Astrocyte (in vitro differentiated cells and primary cell): ENCODE results near the gene LPCAT3. TPM values are rescaled to one million over a fixed set of nuclear protein-coding genes. Genes with fewer than 3 reads are reported as not detected.

Experiments
- DNase-seq: peaks from one replicate; pipeline ENCODE4 v3.0.0-alpha.2; 2010; ENCODE audit warnings: low read depth
- FAIRE-seq: peaks from 2 replicates; lab custom pipeline; 2011; peaks lifted over from hg19 to GRCh38; lab: Jason Lieb, UNC
- H2AFZ ChIP-seq: 2 replicates; pipeline ENCODE4 v1.6.0; 2012; ENCODE audit warnings: low read depth, low read length, inconsistent platforms
- H3K27ac ChIP-seq: 2 replicates; pipeline ENCODE4 v1.5.1; 2011; ENCODE audit warnings: low read depth, low read length, inconsistent platforms
- H3K27me3 ChIP-seq: 2 replicates; pipeline ENCODE4 v1.6.0; 2011; ENCODE audit warnings: low read length, inconsistent platforms; ENCODE audit not compliant: insufficient read depth
- H3K36me3 ChIP-seq: 2 replicates; pipeline ENCODE4 v1.5.1; 2011; ENCODE audit warnings: low read length, inconsistent platforms; ENCODE audit not compliant: insufficient read depth
- H3K4me1 ChIP-seq: 2 replicates; pipeline ENCODE4 v1.5.1; 2011; ENCODE audit warnings: low read length, inconsistent platforms; ENCODE audit not compliant: insufficient read depth
- H3K4me2 ChIP-seq: 2 replicates; pipeline ENCODE4 v1.6.0; 2012; ENCODE audit warnings: low read length, inconsistent platforms
- H3K4me3 ChIP-seq: 2 replicates; pipeline ENCODE4 v1.5.1; 2011; ENCODE audit warnings: low read depth, mild to moderate bottlenecking, low read length, inconsistent platforms; ENCODE audit not compliant: insufficient read depth
- H3K79me2 ChIP-seq: 2 replicates; pipeline ENCODE4 v1.6.0; 2012; ENCODE audit warnings: mild to moderate bottlenecking, low read length, inconsistent platforms; ENCODE audit not compliant: insufficient read depth
- H3K9ac ChIP-seq: 2 replicates; pipeline ENCODE4 v1.6.0; 2012; ENCODE audit warnings: mild to moderate bottlenecking, low read length, inconsistent platforms
- H3K9me3 ChIP-seq: 2 replicates; pipeline ENCODE4 v1.5.1; 2012; ENCODE audit warnings: low read depth, mild to moderate bottlenecking, low read length, inconsistent platforms; ENCODE audit not compliant: insufficient read depth
- H4K20me1 ChIP-seq: 2 replicates; pipeline ENCODE4 v1.6.0; 2012; ENCODE audit warnings: low read length, inconsistent platforms; ENCODE audit not compliant: insufficient read depth
- H3K27ac Mint-ChIP-seq: one replicate; pipeline ENCODE4 v1.8.0; 2021; ENCODE audit warnings: mild to moderate bottlenecking, mixed read lengths; ENCODE audit not compliant: unreplicated experiment
- H3K27me3 Mint-ChIP-seq: one replicate; pipeline ENCODE4 v1.8.0; 2021; ENCODE audit warnings: low read depth, mixed read lengths; ENCODE audit not compliant: unreplicated experiment
- H3K36me3 Mint-ChIP-seq: one replicate; pipeline ENCODE4 v1.8.0; 2021; ENCODE audit warnings: low read depth, mixed read lengths; ENCODE audit not compliant: unreplicated experiment
- H3K4me1 Mint-ChIP-seq: one replicate; pipeline ENCODE4 v1.8.0; 2021; ENCODE audit warnings: low read depth, mixed read lengths; ENCODE audit not compliant: unreplicated experiment
- H3K4me3 Mint-ChIP-seq: one replicate; pipeline ENCODE4 v1.8.0; 2021; ENCODE audit warnings: mild to moderate bottlenecking, moderate library complexity, mixed read lengths; ENCODE audit not compliant: unreplicated experiment
- H3K9me3 Mint-ChIP-seq: one replicate; pipeline ENCODE4 v1.8.0; 2021; ENCODE audit warnings: mild to moderate bottlenecking, mixed read lengths; ENCODE audit not compliant: unreplicated experiment
- CTCF ChIP-seq: IDR thresholded peaks from 2 replicates; pipeline ENCODE4 v1.5.1; 2011; ENCODE audit warnings: low read depth, mild to moderate bottlenecking, inconsistent platforms, low read length, moderate library complexity; ENCODE audit not compliant: insufficient read depth
- EZH2 ChIP-seq: IDR thresholded peaks from 2 replicates; pipeline ENCODE4 v1.6.1; 2012; ENCODE audit warnings: mild to moderate bottlenecking, low read length, inconsistent platforms; ENCODE audit not compliant: insufficient read depth
- total RNA-seq: library from RNA; stranded (reverse); gene quantifications from 2 replicates; pipeline ENCODE4 v1.2.1, GENCODE V29; 2021

Gene LPCAT3
- total RNA-seq, 1 donor from 2014 or later, result 26.2 TPM

- Mint-ChIP-seq H3K4me1 (peaks cover 58% of the 10 kb centered on the region), H3K27me3 (no peaks in the 10 kb centered on the region), H3K9me3 (no peaks in the 10 kb centered on the region), H3K27ac (peak overlapping the region; percentile 94), H3K4me3 (peak overlapping the region; percentile 100), H3K36me3 (peaks cover 5% of the 10 kb centered on the region)
- H3K9me3 ChIP-seq, result no peaks in the 10 kb centered on the region
- peak overlapping the region; percentile 94 for H3K9ac ChIP-seq
- peaks cover 51% of the 10 kb centered on the region for H3K4me1 ChIP-seq
- TF ChIP-seq CTCF, result no peak
- no peak for TF ChIP-seq EZH2
- H3K27ac ChIP-seq, result peak overlapping the region; percentile 66
- DNase-seq, result no peak
- no peak for FAIRE-seq
- H3K36me3 ChIP-seq, result no peaks in the 10 kb centered on the region
- H4K20me1 ChIP-seq, result peaks cover 46% of the 10 kb centered on the region
- peak overlapping the region; percentile 98 for H3K4me2 ChIP-seq
- no peaks in the 10 kb centered on the region for H3K27me3 ChIP-seq
- no peak overlapping the region for H2AFZ ChIP-seq
- H3K4me3 ChIP-seq, result peak overlapping the region; percentile 85
- H3K79me2 ChIP-seq, result peaks cover 65% of the 10 kb centered on the region
Observed at GRCh38 chr12:6928703-6929407, 89.4 kb downstream of the LPCAT3 start.

GRCh38 chr12:6928022-6928702, 90.1 kb downstream of the LPCAT3 start:
- H3K27me3 ChIP-seq, result no peaks in the 10 kb centered on the region
- H3K79me2 ChIP-seq, result peaks cover 59% of the 10 kb centered on the region
- no peaks in the 10 kb centered on the region for H3K27me3 Mint-ChIP-seq
- peak overlapping the region; percentile 100 for H3K4me3 Mint-ChIP-seq
- no peaks in the 10 kb centered on the region for H3K9me3 Mint-ChIP-seq
- peak overlapping the region; percentile 98 for H3K4me2 ChIP-seq
- H3K36me3 Mint-ChIP-seq, result peaks cover 3% of the 10 kb centered on the region
- no peak for TF ChIP-seq CTCF
- TF ChIP-seq EZH2, result no peak
- H3K4me1 Mint-ChIP-seq, result peaks cover 51% of the 10 kb centered on the region
- peak overlapping the region; percentile 78 for H3K27ac ChIP-seq
- no peak for DNase-seq
- FAIRE-seq, result no peak
- H3K36me3 ChIP-seq, result no peaks in the 10 kb centered on the region
- H3K4me3 ChIP-seq, result peak overlapping the region; percentile 85
- H3K9me3 ChIP-seq, result no peaks in the 10 kb centered on the region
- H4K20me1 ChIP-seq, result peaks cover 39% of the 10 kb centered on the region
- H3K9ac ChIP-seq, result peak overlapping the region; percentile 94
- peak overlapping the region; percentile 94 for H3K27ac Mint-ChIP-seq
- no peak overlapping the region for H2AFZ ChIP-seq
- H3K4me1 ChIP-seq, result peaks cover 44% of the 10 kb centered on the region
